DND-41 (cell line): Measurements from ENCODE around the gene ACTMAP.

Source experiments
- EZH2 ChIP-seq: IDR thresholded peaks from 3 replicates; pipeline ENCODE4 v1.6.1; 2012; ENCODE audit warnings: borderline replicate concordance, low read depth, mild to moderate bottlenecking, moderate library complexity, low read length, inconsistent platforms; ENCODE audit not compliant: severe bottlenecking
- TF ChIP-seq, protein P1 (sequence below): IDR thresholded peaks from 2 replicates; pipeline ENCODE4 v1.5.1; 2012; ENCODE audit warnings: borderline replicate concordance, low read length, moderate library complexity, mild to moderate bottlenecking; ENCODE audit not compliant: poor library complexity, severe bottlenecking; ENCODE audit errors: extremely low read depth

DNA sequence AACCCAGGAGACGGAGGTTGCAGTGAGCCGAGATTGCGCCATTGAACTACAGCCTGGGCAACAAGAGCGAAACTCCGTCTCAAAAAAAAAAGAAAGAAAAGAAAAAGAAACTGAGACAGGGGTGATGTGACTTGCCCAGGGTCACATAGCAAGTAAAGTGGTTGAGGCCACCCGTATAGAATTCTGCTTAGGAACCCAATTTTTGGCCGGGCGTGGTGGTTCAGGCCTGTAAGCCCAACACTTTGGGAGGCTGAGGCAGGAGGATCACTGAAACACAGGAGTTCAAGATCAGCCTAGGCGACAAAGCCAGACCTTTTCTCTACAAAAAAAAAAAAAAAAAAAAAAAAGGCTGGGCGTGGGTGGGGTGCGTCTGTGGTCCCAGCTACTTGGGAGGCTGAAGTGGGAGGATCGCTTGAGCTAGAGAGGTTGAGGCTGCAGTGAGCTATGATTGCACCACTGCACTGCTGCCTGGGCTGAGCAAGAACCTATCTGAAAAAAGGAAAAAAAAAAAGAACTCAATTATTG, 2.0 kb upstream of the ACTMAP start:
- TF ChIP-seq, protein P1, sequence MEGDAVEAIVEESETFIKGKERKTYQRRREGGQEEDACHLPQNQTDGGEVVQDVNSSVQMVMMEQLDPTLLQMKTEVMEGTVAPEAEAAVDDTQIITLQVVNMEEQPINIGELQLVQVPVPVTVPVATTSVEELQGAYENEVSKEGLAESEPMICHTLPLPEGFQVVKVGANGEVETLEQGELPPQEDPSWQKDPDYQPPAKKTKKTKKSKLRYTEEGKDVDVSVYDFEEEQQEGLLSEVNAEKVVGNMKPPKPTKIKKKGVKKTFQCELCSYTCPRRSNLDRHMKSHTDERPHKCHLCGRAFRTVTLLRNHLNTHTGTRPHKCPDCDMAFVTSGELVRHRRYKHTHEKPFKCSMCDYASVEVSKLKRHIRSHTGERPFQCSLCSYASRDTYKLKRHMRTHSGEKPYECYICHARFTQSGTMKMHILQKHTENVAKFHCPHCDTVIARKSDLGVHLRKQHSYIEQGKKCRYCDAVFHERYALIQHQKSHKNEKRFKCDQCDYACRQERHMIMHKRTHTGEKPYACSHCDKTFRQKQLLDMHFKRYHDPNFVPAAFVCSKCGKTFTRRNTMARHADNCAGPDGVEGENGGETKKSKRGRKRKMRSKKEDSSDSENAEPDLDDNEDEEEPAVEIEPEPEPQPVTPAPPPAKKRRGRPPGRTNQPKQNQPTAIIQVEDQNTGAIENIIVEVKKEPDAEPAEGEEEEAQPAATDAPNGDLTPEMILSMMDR: no peak
- TF ChIP-seq EZH2: no peak
